Measurements from ENCODE around the gene DNAH11.

Gene DNAH11

DNA sequence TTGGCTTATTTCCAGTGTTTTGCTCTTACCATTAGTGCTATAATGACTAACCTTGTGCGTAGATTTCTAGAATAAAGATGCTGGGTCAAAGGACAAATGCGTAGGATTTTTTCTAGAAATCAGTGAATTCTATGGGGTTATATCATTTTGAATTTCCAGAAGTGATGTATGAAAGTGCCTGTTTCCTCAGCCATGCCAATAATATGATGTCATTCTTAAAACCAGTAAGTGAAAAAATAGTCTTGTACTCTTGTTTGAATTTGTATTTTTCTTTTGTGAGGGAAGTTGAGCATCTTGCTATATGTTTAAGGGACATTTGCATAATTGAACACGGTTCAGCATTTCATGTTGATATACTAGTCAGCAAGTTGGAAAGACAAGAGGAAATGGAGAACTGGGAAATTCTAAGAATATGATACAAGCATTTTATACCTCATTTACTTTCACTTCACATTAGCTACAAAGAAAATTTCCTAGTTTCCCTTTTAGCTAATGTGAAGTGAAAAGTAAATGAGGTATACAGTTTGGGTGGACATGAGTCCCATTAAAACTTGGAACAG, 3.8 kb upstream of the DNAH11 start:
- Mint-ChIP-seq H3K9me3 (no peaks in the 10 kb centered on the region), H3K4me3 (no peak overlapping the region), H3K36me3 (ENCODE audit: low read depth) (no peaks in the 10 kb centered on the region), H3K4me1 (ENCODE audit: low read depth) (peaks cover 28% of the 10 kb centered on the region), H3K27me3 (peaks cover 47% of the 10 kb centered on the region), H3K27ac (peak overlapping the region; percentile 55)
- intact Hi-C loops (cut with micrococcal nuclease): no loop called here

DNA sequence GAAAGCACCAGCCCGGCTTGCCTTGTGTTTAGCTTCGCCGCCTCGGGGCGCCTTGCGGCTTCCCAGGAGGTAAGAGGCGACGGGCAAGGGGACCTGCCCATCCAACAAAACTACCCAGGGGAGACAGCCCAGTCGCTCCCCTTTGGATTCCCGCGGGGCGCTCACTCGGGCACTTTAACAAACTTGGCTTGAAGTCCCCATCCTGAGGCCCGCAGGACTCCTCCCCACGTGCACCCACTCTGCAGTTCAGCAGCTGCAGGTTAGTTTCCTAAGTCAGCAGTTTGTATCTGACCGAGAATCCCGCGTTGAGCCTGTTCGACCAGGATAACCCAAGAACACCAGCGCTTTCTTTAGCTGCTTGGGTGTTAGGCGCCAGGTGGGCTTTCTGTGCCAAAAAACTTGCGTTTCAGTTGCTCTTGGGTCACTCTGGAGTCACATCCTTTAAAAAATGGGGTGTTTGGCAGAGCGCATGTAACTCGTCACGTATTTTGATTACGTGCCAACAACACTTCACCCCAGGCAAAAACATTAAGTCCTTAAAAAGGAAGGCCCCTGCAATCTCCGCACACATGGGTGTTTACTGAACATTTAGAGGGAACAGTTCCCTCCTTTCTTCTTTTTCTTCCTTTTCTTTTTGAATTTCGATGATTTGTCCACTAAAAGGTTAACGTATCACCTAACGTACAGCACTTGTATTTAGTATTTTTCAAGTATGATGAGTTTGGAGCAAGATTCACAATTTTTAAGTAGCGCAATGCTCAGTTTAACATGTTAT, 876 bp downstream of the DNAH11 start:
- Mint-ChIP-seq H3K36me3 (ENCODE audit: low read depth) (no peaks in the 10 kb centered on the region), H3K4me3 (peak overlapping the region; percentile 82), H3K27me3 (peaks cover 58% of the 10 kb centered on the region), H3K4me1 (ENCODE audit: low read depth) (peaks cover 37% of the 10 kb centered on the region), H3K9me3 (no peaks in the 10 kb centered on the region), H3K27ac (peak overlapping the region; percentile 43)
- intact Hi-C loops (cut with micrococcal nuclease): loop anchor here (5.0 kb wide), 1 partner anchor 116 kb away; the partner anchor contains the start of gene SP4

- Mint-ChIP-seq H3K36me3 (ENCODE audit: low read depth) (no peaks in the 10 kb centered on the region), H3K4me1 (ENCODE audit: low read depth) (peaks cover 31% of the 10 kb centered on the region), H3K27ac (no peak overlapping the region), H3K9me3 (no peaks in the 10 kb centered on the region), H3K4me3 (peak overlapping the region; percentile 82), H3K27me3 (peaks cover 58% of the 10 kb centered on the region)
- intact Hi-C loops (cut with micrococcal nuclease): loop anchor here (5.0 kb wide), 1 partner anchor 117 kb away; the partner anchor contains the start of gene SP4
Measured at GRCh38 chr7:21544303-21544656, 1.4 kb downstream of the DNAH11 start.

GRCh38 chr7:21544715-21545114, 1.9 kb downstream of the DNAH11 start:
- Mint-ChIP-seq H3K4me1 (ENCODE audit: low read depth) (peaks cover 27% of the 10 kb centered on the region), H3K27ac (no peak overlapping the region), H3K27me3 (peaks cover 58% of the 10 kb centered on the region), H3K4me3 (no peak overlapping the region), H3K9me3 (no peaks in the 10 kb centered on the region), H3K36me3 (ENCODE audit: low read depth) (no peaks in the 10 kb centered on the region)
- intact Hi-C loops (cut with micrococcal nuclease): loop anchor here (5.0 kb wide), 1 partner anchor 117 kb away; the partner anchor contains the start of gene SP4

- no peaks in the 10 kb centered on the region for H3K36me3 Mint-ChIP-seq (ENCODE audit: low read depth)
- no peak overlapping the region for H3K4me3 Mint-ChIP-seq
- H3K27me3 Mint-ChIP-seq: peaks cover 40% of the 10 kb centered on the region
- intact Hi-C loops (cut with micrococcal nuclease): no loop called here
- H3K27ac Mint-ChIP-seq: no peak overlapping the region
- peaks cover 28% of the 10 kb centered on the region for H3K4me1 Mint-ChIP-seq (ENCODE audit: low read depth)
- no peaks in the 10 kb centered on the region for H3K9me3 Mint-ChIP-seq
Measured at GRCh38 chr7:21547501-21547900, 4.7 kb downstream of the DNAH11 start.

- intact Hi-C loops (cut with micrococcal nuclease): no loop called here
- Mint-ChIP-seq H3K4me1 (ENCODE audit: low read depth) (peaks cover 25% of the 10 kb centered on the region), H3K27me3 (peaks cover 30% of the 10 kb centered on the region), H3K4me3 (no peak overlapping the region), H3K9me3 (no peaks in the 10 kb centered on the region), H3K36me3 (ENCODE audit: low read depth) (no peaks in the 10 kb centered on the region), H3K27ac (no peak overlapping the region)
Measured at GRCh38 chr7:21548491-21548890, 5.7 kb downstream of the DNAH11 start.

DNA sequence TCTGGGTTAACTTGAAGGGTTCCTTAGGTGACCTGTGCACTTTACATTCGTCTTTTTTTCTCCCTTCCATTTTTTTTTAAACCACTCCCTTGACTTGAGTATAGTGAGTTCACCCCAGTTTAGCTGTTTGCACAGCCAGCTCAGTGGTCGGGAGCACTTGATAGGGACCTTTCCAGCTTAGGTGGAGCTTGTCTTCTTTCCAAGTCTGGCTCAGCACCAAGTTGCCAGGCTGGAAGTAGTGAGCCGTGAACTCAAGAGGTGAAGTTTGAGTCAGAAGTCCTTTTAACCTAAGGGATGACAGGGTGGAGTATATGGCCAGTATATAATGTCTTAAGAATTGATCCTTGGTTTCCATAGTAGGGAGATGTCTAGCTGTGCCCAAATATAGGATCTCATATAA, 7.2 kb downstream of the DNAH11 start:
- Mint-ChIP-seq H3K4me3 (no peak overlapping the region), H3K27me3 (peaks cover 18% of the 10 kb centered on the region), H3K9me3 (no peaks in the 10 kb centered on the region), H3K27ac (no peak overlapping the region), H3K4me1 (ENCODE audit: low read depth) (peaks cover 31% of the 10 kb centered on the region), H3K36me3 (ENCODE audit: low read depth) (no peaks in the 10 kb centered on the region)
- intact Hi-C loops (cut with micrococcal nuclease): no loop called here

- no peaks in the 10 kb centered on the region for H3K9me3 Mint-ChIP-seq
Measured at GRCh38 chr7:21550821-21551531, 8.1 kb downstream of the DNAH11 start.

DNA sequence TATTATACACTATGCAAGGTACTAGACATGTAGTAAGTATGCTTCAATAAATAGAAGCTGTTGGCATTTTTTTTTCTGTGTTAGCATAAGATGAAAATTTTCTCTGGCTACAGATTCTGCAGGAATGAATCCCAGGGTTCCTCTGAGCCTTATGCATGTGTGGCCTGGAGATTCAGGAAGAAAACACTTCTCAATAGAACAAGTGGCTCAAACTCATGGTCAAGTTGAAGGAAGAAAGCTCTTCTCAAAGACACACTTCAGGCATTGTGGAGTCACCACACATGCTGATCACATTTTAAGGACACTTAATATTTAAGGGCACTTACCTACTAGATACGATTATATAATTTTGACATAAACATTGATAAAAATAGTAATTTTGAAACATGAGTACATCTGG, 19.5 kb downstream of the DNAH11 start:
- Mint-ChIP-seq H3K27me3 (peaks cover 9% of the 10 kb centered on the region), H3K4me1 (ENCODE audit: low read depth) (no peaks in the 10 kb centered on the region), H3K4me3 (no peak overlapping the region), H3K36me3 (ENCODE audit: low read depth) (no peaks in the 10 kb centered on the region), H3K9me3 (no peaks in the 10 kb centered on the region), H3K27ac (no peak overlapping the region)
- intact Hi-C loops (cut with micrococcal nuclease): no loop called here

More at GRCh38 chr7:21550821-21551531, 8.1 kb downstream of the DNAH11 start:
- Mint-ChIP-seq H3K4me1 (ENCODE audit: low read depth) (peaks cover 31% of the 10 kb centered on the region), H3K4me3 (no peak overlapping the region), H3K27ac (no peak overlapping the region), H3K36me3 (ENCODE audit: low read depth) (no peaks in the 10 kb centered on the region), H3K27me3 (peaks cover 9% of the 10 kb centered on the region)
- intact Hi-C loops (cut with micrococcal nuclease): no loop called here

GRCh38 chr7:21565614-21566013, 22.8 kb downstream of the DNAH11 start:
- peaks cover 19% of the 10 kb centered on the region for H3K27me3 Mint-ChIP-seq
- intact Hi-C loops (cut with micrococcal nuclease): no loop called here
- peaks cover 10% of the 10 kb centered on the region for H3K4me1 Mint-ChIP-seq (ENCODE audit: low read depth)
- no peak overlapping the region for H3K27ac Mint-ChIP-seq
- H3K36me3 Mint-ChIP-seq (ENCODE audit: low read depth): no peaks in the 10 kb centered on the region
- no peak overlapping the region for H3K4me3 Mint-ChIP-seq
- no peaks in the 10 kb centered on the region for H3K9me3 Mint-ChIP-seq

DNA sequence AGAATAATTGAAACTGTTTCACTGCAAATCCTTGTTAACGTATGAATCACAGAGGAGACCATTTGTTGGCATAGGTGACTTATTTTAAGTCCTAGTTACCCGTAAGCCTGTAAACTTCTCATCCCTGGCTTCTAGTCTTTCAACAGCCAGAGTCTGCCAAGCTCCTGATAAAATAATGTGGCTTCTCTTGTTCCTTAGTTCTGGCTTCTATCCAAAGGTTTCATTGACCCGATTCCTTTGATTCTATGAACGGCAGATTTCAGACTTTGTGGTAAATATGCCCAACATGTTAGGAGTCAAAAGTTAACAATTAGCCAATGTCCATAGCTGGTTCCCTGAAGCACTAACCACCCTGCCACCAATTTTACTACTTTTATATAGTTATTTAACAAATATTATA, 23.3 kb downstream of the DNAH11 start:
- Mint-ChIP-seq H3K4me1 (ENCODE audit: low read depth) (peaks cover 10% of the 10 kb centered on the region), H3K27me3 (peaks cover 22% of the 10 kb centered on the region), H3K27ac (no peak overlapping the region), H3K4me3 (no peak overlapping the region), H3K9me3 (no peaks in the 10 kb centered on the region), H3K36me3 (ENCODE audit: low read depth) (no peaks in the 10 kb centered on the region)
- intact Hi-C loops (cut with micrococcal nuclease): no loop called here

DNA sequence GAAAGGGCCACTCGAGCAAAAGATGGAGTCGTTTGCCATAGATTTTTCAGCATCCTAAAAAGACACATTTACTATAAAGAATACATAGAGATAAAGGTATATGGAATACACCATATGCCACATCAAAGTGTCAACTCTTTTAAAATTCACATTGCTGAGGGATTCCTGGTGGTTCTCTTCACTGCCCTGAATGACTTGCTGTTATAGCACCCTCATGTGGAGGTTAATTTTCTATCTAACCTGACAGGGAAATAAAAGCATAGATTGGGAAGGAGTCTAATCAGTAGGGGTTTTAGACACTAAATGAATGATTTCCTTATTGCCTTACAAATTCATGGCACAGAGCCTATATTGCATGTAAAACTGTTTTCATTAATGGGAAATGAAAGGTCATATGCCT, 25.9 kb downstream of the DNAH11 start:
- H3K9me3 Mint-ChIP-seq: no peaks in the 10 kb centered on the region
- H3K4me3 Mint-ChIP-seq: no peak overlapping the region
- H3K27me3 Mint-ChIP-seq: peaks cover 33% of the 10 kb centered on the region
- H3K4me1 Mint-ChIP-seq (ENCODE audit: low read depth): peaks cover 10% of the 10 kb centered on the region
- intact Hi-C loops (cut with micrococcal nuclease): no loop called here
- H3K36me3 Mint-ChIP-seq (ENCODE audit: low read depth): no peaks in the 10 kb centered on the region
- no peak overlapping the region for H3K27ac Mint-ChIP-seq

DNA sequence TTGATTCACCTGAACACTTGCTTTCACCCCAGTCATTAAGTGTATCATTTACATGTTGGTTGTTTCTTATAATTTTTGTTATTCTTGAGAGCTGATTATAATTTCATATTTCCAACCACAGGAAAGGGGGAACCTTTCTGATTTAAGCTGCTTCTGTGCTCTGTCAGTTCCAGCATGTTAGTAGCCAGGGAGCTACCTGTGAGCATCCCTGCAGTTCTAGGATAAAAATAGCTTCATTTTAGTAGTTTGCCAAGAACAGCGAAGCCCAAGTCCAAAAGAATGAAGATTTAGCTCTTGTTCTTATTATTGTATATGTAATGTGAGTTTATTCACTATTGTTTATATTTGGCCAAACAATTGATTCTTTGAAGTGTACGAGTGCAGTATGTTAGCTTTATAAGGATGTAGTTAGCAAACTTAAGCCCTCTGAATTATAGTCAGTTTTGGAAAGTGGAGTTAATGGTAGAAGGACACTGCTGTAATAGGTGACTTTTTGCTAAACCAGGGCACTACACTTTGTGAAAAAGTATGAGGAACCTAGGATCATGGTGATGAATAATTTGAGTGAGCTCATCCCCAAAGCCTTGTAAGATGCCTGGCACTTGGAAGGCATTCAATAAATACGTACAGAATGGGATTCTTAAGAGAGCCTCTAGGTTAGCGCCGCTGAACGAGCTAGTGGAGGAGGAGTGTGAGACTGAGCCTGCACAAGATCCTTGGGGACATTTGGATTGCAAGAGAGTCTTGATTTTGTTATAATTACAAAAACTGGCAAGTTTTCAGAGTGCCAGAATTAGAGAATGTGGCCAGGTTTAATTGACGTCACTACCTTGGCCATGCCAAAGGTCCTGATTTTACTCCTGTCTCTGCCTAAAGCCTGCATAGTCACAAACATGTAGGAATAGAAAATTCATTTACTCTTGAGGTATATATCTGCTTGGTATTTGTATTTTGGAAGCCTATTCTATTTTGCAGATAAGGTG, 29.8 kb downstream of the DNAH11 start:
- intact Hi-C loops (cut with micrococcal nuclease): no loop called here
- peaks cover 30% of the 10 kb centered on the region for H3K27me3 Mint-ChIP-seq
- H3K36me3 Mint-ChIP-seq (ENCODE audit: low read depth): no peaks in the 10 kb centered on the region
- H3K9me3 Mint-ChIP-seq: no peaks in the 10 kb centered on the region
- no peak overlapping the region for H3K27ac Mint-ChIP-seq
- H3K4me1 Mint-ChIP-seq (ENCODE audit: low read depth): peaks cover 17% of the 10 kb centered on the region
- H3K4me3 Mint-ChIP-seq: no peak overlapping the region
